Measurements from ENCODE around the gene VPS37D.
A peak's percentile ranks its signal among the peaks of the same experiment; 100 is the strongest.

DNA sequence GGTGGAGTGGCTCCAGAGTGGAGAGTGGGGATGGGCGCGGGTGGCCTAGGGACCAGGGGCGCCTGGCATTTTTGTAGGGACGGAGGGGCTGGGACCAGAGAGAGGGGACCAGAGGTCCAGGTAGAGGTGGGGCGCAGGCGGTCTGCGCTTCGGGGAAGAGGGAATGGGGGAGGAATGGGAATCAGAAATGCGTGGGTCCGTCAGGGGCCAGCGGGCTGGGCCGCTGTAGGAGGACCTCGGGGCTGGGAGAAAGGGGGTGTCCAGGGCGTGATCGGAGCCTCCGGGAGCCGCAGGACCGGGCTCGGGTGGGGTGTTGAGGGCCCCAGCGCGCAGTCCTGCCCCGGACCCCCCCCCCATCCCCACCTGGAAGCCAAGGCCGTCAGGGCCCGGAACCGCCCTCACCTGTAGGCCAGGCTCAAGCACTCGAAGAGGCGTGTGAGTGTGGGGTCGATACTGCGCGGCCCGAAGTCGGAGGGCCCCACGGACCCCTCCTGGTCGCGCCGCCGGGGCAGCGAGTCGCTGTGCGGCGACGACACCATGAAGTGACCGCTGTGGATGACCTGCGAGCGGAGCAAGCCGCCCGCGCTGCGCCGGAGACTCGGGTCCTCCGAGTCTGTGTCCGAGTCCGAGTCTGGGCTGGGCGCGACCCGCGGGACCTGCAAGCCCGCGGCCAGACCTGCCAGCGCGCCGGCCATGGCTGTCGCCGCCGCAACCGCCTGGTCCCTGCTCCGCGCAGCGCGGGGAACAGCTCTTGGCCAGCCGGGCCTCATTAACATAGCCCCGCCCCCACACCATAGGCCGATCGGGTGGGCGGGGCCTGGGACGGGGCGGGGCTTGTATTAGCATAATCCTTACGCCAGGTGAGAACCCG is 43.6 kb upstream of the VPS37D start, which contains the start of gene MLXIPL:
- TF ChIP-seq EZH2 (IDR thresholded peaks at IDR 0.05; ENCODE audit: borderline replicate concordance) = peak; percentile 36
- TF ChIP-seq, protein P1, sequence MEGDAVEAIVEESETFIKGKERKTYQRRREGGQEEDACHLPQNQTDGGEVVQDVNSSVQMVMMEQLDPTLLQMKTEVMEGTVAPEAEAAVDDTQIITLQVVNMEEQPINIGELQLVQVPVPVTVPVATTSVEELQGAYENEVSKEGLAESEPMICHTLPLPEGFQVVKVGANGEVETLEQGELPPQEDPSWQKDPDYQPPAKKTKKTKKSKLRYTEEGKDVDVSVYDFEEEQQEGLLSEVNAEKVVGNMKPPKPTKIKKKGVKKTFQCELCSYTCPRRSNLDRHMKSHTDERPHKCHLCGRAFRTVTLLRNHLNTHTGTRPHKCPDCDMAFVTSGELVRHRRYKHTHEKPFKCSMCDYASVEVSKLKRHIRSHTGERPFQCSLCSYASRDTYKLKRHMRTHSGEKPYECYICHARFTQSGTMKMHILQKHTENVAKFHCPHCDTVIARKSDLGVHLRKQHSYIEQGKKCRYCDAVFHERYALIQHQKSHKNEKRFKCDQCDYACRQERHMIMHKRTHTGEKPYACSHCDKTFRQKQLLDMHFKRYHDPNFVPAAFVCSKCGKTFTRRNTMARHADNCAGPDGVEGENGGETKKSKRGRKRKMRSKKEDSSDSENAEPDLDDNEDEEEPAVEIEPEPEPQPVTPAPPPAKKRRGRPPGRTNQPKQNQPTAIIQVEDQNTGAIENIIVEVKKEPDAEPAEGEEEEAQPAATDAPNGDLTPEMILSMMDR (IDR thresholded peaks at IDR 0.05; ENCODE audit: poor library complexity) = no peak
- TF ChIP-seq EZH2phosphoT487 (IDR thresholded peaks at IDR 0.05; ENCODE audit: low read depth, severe bottlenecking, unreplicated experiment) = no peak
